VCaP (cell line): ENCODE data around the gene FRMPD1.
A peak's percentile ranks its signal among the peaks of the same experiment; 100 is the strongest.

Source experiments
- H3K27ac ChIP-seq: fragments of 450-650 bp; 2 replicates; pipeline ENCODE4 v1.5.1; 2017
- TF ChIP-seq, protein P1 (sequence below): fragments of 450-650 bp; conservative IDR thresholded peaks from 2 replicates; pipeline ENCODE4 v1.5.1; 2017; ENCODE audit warnings: mild to moderate bottlenecking, moderate library complexity

FRMPD1 gene

GRCh38 chr9:37732952-37733351, 82.2 kb downstream of the FRMPD1 start:
- H3K27ac ChIP-seq = peak overlapping the region; percentile 9; the same call in 1 of the 2 replicates
- TF ChIP-seq, protein P1, sequence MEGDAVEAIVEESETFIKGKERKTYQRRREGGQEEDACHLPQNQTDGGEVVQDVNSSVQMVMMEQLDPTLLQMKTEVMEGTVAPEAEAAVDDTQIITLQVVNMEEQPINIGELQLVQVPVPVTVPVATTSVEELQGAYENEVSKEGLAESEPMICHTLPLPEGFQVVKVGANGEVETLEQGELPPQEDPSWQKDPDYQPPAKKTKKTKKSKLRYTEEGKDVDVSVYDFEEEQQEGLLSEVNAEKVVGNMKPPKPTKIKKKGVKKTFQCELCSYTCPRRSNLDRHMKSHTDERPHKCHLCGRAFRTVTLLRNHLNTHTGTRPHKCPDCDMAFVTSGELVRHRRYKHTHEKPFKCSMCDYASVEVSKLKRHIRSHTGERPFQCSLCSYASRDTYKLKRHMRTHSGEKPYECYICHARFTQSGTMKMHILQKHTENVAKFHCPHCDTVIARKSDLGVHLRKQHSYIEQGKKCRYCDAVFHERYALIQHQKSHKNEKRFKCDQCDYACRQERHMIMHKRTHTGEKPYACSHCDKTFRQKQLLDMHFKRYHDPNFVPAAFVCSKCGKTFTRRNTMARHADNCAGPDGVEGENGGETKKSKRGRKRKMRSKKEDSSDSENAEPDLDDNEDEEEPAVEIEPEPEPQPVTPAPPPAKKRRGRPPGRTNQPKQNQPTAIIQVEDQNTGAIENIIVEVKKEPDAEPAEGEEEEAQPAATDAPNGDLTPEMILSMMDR = no peak

DNA sequence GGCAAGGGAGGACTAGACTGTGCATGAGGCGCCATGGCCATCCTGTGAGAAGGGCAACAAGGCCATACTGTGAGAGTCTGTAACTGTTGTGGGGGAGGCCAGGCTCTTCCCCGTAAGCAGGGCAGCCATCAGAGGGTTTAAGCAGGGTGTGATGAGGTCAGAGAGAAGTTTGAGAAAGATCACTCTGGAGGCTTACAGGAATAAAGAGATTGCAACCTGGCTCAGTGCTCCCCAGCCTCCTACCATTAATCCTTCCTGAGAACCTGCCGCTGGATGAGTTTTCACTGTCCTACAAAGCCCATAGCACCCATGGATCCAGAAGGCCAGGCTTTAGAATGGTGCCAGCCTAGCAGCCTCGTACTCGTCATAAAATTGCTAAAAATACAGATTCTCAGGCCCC, 88.5 kb downstream of the FRMPD1 start:
- no peak overlapping the region for H3K27ac ChIP-seq
- TF ChIP-seq, protein P1 = no peak

- H3K27ac ChIP-seq = no peak overlapping the region
- TF ChIP-seq, protein P1 = no peak
These were observed 89.4 kb downstream of the FRMPD1 start for GRCh38 chr9:37740128-37740527.

GRCh38 chr9:37740631-37741328, 90.0 kb downstream of the FRMPD1 start:
- no peak overlapping the region for H3K27ac ChIP-seq
- TF ChIP-seq, protein P1 = no peak

DNA sequence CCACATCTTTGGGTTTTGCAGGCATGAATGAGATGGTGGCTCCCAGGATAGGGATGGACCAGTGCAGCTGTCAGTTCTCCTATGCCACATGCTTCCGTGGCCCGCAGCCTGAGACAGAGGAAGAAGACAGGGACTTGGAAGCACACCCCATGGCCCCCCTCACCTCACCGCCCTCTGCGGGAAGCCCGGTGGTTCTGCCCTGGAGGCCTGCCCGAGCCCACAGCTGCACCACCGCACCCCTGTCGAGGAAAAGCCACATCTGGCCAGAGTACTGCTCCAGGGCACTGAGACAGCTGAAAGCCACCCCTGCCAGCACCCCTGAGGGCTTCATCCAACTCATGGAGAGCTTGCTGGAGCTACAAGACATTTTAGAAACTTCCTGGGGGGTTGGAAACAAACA, 95.2 kb downstream of the FRMPD1 start:
- peak overlapping the region; percentile 52 for H3K27ac ChIP-seq
- TF ChIP-seq, protein P1 = no peak

GRCh38 chr9:37746448-37747270, 95.9 kb downstream of the FRMPD1 start:
- TF ChIP-seq, protein P1 = no peak
- peak overlapping the region; percentile 52 for H3K27ac ChIP-seq

- H3K27ac ChIP-seq = peak overlapping the region; percentile 52
- TF ChIP-seq, protein P1 = peak; percentile 98
These were observed 96.6 kb downstream of the FRMPD1 start for GRCh38 chr9:37747271-37747753.
